ENCODE data around the gene TSPAN11.

The TSPAN11 gene

GRCh38 chr12:30980955-30981662 is 54.6 kb downstream of the TSPAN11 start:
- DNase-seq, result no peak

- DNase-seq, result no peak
Observed at GRCh38 chr12:30982413-30982812, 55.9 kb downstream of the TSPAN11 start.

GRCh38 chr12:30985814-30986452 is 59.4 kb downstream of the TSPAN11 start:
- DNase-seq, result peak; percentile 39

GRCh38 chr12:30988086-30988485 is 61.5 kb downstream of the TSPAN11 start:
- DNase-seq, result no peak

GRCh38 chr12:30988646-30989286 is 62.2 kb downstream of the TSPAN11 start:
- DNase-seq, result no peak

- no peak for DNase-seq
Observed at GRCh38 chr12:30989754-30990153, 63.2 kb downstream of the TSPAN11 start.

GRCh38 chr12:30990316-30990715 is 63.8 kb downstream of the TSPAN11 start:
- no peak for DNase-seq

GRCh38 chr12:30990776-30991175 is 64.2 kb downstream of the TSPAN11 start:
- DNase-seq, result no peak

GRCh38 chr12:30991466-30991865 is 64.9 kb downstream of the TSPAN11 start:
- DNase-seq, result no peak

- no peak for DNase-seq
Observed at GRCh38 chr12:30992381-30992780, 65.8 kb downstream of the TSPAN11 start.

- DNase-seq, result no peak
Observed at GRCh38 chr12:30993766-30994165, 67.2 kb downstream of the TSPAN11 start.

- DNase-seq, result no peak
Observed at GRCh38 chr12:30994274-30994673, 67.7 kb downstream of the TSPAN11 start.

- no peak for DNase-seq
Observed at GRCh38 chr12:30996255-30996654, 69.7 kb downstream of the TSPAN11 start.

GRCh38 chr12:30996752-30997151 is 70.2 kb downstream of the TSPAN11 start:
- DNase-seq, result no peak

GRCh38 chr12:30997685-30998440 is 71.3 kb downstream of the TSPAN11 start:
- DNase-seq, result no peak

GRCh38 chr12:30999011-30999410 is 72.5 kb downstream of the TSPAN11 start:
- DNase-seq, result no peak

GRCh38 chr12:30999723-31000122 is 73.2 kb downstream of the TSPAN11 start:
- no peak for DNase-seq

- DNase-seq, result no peak
Observed at GRCh38 chr12:31000751-31001150, 74.2 kb downstream of the TSPAN11 start.

GRCh38 chr12:31001581-31002360 is 75.2 kb downstream of the TSPAN11 start:
- no peak for DNase-seq

- DNase-seq, result no peak
Observed at GRCh38 chr12:31002361-31002725, 75.8 kb downstream of the TSPAN11 start.

GRCh38 chr12:31002999-31003398 is 76.5 kb downstream of the TSPAN11 start:
- DNase-seq, result peak; percentile 19

GRCh38 chr12:31003861-31004640 is 77.5 kb downstream of the TSPAN11 start:
- DNase-seq, result no peak
